Loucy (cell line): ENCODE data around the gene DNAJB4.

Source experiments
- CTCF ChIP-seq: fragments of 200-600 bp; sonication (generic); conservative IDR thresholded peaks from 2 replicates; pipeline ENCODE4 v1.5.1; 2014; ENCODE audit warnings: mild to moderate bottlenecking, antibody characterized with exemption, low read length
- EZH2phosphoT487 ChIP-seq: fragments of 200-600 bp; IDR thresholded peaks from 2 replicates; pipeline ENCODE4 v1.6.1; 2018; ENCODE audit warnings: antibody characterized with exemption, mild to moderate bottlenecking, moderate library complexity, borderline replicate concordance

- TF ChIP-seq CTCF, result no peak
- no peak for TF ChIP-seq EZH2phosphoT487
These were observed 28.8 kb upstream of the DNAJB4 start for GRCh38 chr1:77975907-77976306.
